Activated CD8-positive, alpha-beta memory T cell treated with anti-CD3 and anti-CD28 coated beads for 48 hours (primary cell): ENCODE results near the gene CDK18.
"Not testable (repeated sequence)": the region's sequence is repeated elsewhere in the genome, so short reads cannot be mapped to it uniquely, and the experiment has no call there.

Source experiments
- DNase-seq, 3 experiments: peaks; one replicate each; pipeline ENCODE4 v3.0.0-alpha.2; 2020; ENCODE audit warnings: low read depth in 2 of 3, low spot score in 2 of 3

CDK18 gene

GRCh38 chr1:205480349-205480985 lies 24.0 kb upstream of the CDK18 start:
- DNase-seq: peak in 2 of 3 experiments; percentile 29 to 52

GRCh38 chr1:205481218-205481617 lies 23.3 kb upstream of the CDK18 start:
- DNase-seq: no peak

DNA sequence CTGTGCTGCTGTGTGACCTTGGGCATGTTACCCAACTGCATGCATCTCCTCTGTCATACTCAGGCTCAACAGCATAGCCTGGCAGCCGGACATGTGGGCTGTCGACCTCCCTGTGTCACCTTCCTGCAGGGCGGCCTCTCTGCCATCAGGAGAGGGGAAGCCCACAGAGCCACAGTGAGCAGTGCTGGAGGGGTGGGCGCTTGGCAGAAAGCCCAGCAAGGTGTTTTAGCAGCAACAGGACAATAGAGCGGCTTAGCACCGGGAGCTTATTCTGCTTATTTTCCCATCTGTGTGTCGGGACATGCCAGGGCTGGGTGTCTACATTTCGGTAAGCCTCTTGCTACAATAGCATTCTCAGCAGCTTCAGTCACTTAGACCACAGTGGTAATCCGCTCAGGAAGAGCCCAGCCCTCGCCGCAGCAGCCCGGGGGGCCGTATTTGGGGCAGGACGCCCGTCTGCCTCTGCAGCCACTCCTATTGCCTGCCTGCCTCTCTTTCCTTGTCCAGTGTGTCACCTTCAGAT lies 22.8 kb upstream of the CDK18 start:
- no peak for DNase-seq

GRCh38 chr1:205482587-205482986 lies 21.9 kb upstream of the CDK18 start:
- DNase-seq: not testable (repeated sequence)

DNA sequence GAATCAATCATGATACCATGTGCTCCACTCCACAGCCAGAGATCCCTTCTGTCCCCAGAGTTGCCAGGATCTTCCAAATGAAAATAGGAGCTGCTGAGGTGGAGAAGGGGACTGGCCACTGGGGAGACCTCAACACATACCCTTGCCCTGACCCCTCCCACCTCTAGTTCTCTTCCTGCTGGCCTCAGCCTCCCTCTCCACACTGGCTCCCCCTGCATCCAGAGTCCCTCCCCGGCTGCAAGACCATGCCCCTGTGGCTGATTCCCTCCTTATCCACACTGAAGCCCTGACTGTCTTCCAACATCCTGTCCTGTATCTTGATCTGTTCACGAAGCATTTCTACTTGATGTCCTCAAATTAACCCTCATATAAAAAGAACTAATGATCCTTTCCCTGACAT lies 21.1 kb upstream of the CDK18 start:
- DNase-seq: no peak

DNA sequence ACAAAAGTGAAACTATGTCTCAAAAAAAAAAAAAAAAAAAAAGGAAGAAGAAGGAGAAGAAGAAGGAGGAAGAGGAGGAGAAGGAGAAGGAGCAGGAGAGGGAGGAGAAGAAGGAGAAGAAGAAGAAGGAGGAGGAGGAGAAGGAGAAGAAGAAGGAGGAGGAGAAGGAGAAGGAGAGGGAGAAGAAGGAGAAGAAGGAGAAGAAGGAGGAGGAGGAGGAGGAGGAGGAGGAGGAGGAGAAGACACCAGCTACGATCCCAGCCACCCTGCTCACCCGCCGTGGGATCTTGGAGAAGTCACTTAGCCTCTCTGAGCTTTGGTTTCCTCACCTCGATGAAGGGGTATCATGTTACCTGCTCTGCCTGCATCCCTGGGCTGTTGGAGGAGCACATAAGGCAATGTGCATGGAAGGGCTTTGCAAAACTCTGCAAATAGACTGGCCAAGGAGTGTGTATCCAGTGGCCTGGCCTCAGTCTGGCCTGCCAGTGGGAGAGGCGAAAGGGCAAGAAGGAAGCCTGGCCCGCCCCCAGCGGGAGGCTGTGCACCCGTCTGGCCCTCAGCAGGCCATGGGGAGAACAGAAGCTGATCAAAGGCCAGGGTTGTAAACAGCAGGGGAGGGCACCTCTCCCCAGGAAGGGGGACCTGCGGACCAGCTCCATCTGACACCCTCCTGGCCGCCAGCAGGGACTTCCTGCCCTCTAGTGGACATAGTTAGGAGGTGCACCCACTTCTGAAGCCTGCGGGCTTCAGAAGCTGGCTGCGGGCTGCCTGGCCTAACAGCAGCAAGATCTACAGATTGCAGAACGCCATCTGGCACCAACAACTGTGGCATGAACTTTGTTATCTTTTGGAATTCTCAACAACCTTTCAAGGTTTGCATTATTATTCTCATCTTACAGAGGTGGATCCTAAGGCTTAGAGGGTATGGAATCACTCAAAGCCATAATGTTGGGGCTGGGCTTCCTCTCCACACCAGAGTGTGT lies 19.2 kb upstream of the CDK18 start:
- DNase-seq: peak in 2 of 3 experiments; percentile 29 to 35

- no peak for DNase-seq
These were observed 18.2 kb upstream of the CDK18 start for GRCh38 chr1:205486258-205486657.

- DNase-seq: peak in 1 of 3 experiments; percentile 12
These were observed 16.3 kb upstream of the CDK18 start for GRCh38 chr1:205488074-205488723.

DNA sequence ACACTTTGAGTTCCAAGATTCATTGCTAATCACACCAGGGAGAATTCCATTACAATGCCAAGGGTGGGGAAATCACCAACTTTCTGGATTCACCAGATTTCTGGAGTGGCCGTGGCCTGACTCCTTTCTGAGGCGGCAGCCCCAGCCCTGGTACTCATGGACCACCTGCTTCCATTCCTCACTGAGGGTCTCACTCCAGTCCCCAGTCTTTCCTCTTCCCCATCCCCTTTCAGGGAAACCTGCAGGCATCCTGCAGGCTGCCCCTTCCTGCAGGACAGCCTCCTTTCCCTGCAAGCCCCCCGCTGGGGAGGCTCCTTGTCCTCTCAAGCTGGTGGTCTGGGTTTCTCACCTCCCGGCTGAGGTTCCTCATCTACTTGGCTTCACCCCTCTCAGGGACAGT lies 12.7 kb upstream of the CDK18 start:
- no peak for DNase-seq

GRCh38 chr1:205492201-205492667 lies 12.2 kb upstream of the CDK18 start:
- no peak for DNase-seq

GRCh38 chr1:205492774-205493173 lies 11.7 kb upstream of the CDK18 start:
- no peak for DNase-seq

- no peak for DNase-seq
These were observed 11.0 kb upstream of the CDK18 start for GRCh38 chr1:205493241-205494085.

GRCh38 chr1:205494115-205494514 lies 10.4 kb upstream of the CDK18 start:
- DNase-seq: no peak

DNA sequence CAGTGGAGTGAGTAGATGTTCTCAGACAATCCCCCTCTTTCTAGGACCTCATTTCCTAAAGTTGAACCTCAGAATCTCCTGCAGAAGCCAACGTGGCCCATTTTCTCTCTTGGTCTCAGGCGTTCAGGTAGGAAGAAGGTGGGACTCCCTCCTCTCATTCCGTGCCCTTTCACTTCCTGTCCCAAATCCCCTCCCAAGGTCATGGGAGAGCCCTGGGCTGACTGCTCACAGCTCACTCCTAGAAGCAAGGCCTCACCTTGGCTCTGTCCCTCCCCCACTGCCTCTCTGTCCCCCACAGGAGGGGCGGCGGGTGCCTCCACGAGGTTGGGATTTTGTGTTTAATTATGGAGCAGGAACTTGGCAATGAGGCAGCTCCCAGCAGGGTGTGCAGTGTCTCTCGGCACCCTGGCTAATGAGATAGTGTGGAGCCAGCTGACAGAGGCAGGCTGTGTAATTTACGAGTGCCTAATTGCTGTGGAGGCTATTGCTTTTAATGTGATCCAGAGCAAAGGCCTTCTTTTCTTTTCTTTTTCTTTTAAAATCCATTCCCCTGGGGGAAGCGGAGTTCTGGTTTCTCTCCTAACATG lies 9.1 kb upstream of the CDK18 start:
- no peak for DNase-seq

GRCh38 chr1:205496661-205497060 lies 7.8 kb upstream of the CDK18 start:
- DNase-seq: no peak

GRCh38 chr1:205497351-205497750 lies 7.1 kb upstream of the CDK18 start:
- no peak for DNase-seq

DNA sequence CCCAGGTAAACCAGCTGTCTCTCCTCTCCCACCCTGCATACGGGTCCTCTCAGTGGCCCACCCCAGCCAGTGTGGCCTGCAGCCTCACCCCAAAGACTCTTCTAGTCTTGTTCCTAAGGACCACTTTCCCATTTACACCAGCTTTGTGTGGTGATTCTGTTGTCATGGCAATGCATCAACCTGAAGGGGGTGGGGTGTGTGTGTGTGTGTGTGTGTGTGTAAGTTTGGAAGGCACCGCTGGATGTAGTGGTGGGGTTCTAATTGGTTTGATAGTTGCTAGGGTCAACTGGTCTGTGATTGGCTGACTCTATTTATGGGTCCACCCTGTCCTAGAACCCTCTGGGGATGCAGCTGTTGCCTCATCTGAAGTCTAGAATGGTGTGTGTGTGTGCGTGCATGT lies 4.7 kb upstream of the CDK18 start:
- DNase-seq: no peak

DNA sequence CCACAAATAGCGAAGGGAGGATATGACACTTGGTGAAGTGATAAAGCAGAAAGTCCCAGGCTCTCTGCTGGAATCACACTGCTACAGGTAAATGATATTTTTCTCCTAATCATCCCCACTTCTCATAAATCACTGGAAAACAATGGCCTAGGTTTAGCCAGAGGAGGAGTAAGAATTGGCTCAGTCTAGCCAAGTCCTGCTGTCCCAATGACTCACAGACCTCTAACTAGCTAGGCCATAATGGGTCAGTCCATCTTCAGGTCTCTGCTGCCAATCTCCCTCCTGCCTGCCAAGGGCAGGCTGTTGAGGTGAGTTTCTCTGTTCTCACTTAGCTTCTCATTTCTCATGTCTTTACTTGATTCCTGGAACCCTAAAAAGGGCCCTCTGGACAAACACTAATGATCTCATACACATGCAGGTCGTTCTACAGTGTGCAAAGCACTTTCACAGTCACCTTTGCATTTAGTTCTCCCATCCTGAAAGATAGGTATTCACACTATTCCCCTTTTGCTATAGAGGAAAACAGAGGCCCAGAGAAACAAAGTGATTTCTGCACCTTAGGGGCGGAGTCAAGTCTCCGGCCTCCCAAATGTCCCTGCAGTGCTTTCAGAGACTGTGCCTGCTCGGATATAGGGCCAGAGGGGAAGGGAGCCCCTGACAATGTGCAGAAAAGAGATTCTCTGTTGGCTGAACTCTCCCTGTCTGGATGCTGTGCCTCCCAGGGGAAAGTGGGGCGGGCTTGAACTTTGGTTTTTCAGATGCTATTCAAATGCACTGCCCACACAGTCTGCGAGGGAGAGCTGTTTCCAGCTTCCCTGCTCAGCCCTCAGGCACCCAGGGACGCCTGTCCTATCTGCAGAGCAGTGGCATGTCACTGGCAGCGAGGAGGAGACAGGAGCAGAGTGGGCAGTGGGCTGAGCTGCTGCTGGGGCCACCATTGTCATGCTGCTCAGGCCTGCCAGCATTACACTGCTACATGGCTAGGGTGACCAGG lies 3.9 kb upstream of the CDK18 start:
- no peak for DNase-seq
